HG03565 (cell line): Measurements from ENCODE around the gene SLC41A3.
"Not testable (repeated sequence)": the region's sequence is repeated elsewhere in the genome, so short reads cannot be mapped to it uniquely, and the experiment has no call there.

Source experiments
- ATAC-seq: cut with Tn5 transposase; IDR thresholded peaks from one replicate; pipeline ENCODE4 v1.9.1; 2021; ENCODE audit warnings: mild to moderate bottlenecking, moderate library complexity; ENCODE audit not compliant: unreplicated experiment

Gene SLC41A3

GRCh38 chr3:125960456-125961288 lies 123.3 kb downstream of the SLC41A3 start:
- ATAC-seq, result no peak

GRCh38 chr3:125960066-125960424 lies 123.9 kb downstream of the SLC41A3 start:
- ATAC-seq, result no peak

- no peak for ATAC-seq
Measured at GRCh38 chr3:125959317-125960065, 124.4 kb downstream of the SLC41A3 start.

- ATAC-seq, result no peak
Measured at GRCh38 chr3:125958511-125959316, 125.2 kb downstream of the SLC41A3 start.

GRCh38 chr3:125957674-125958510 lies 126.0 kb downstream of the SLC41A3 start:
- no peak for ATAC-seq

GRCh38 chr3:125957020-125957419 lies 126.9 kb downstream of the SLC41A3 start:
- ATAC-seq, result not testable (repeated sequence)
